ENCODE data around the gene RAB39B. TPM values are rescaled to one million over a fixed set of nuclear protein-coding genes. Genes with fewer than 3 reads are reported as not detected.

The RAB39B gene
- total RNA-seq (1 to 10 TPM in 3 of 9 donors, under 1 TPM in 6; 0.18 to 5.7 (median 0.76) TPM), polyA plus RNA-seq (1 to 10 TPM in 2 of 3 donors, under 1 TPM in 1; 0.77 to 2.6 (median 1.8) TPM)
- long read RNA-seq, donor 1, transcript RAB39B-201 (2 exons, 3,505 nt) = major isoform, 9 of 9 reads
- long read RNA-seq, donor 1, partial matches to known transcripts = 0 of 9 reads
- long read RNA-seq, donor 1, other reads (novel, unspliced or antisense) = 0 of 9 reads
- long read RNA-seq, donor 2, transcript RAB39B-201 (2 exons, 3,505 nt) = major isoform, 5 of 5 reads
- long read RNA-seq, donor 2, partial matches to known transcripts = 0 of 5 reads
- long read RNA-seq, donor 2, other reads (novel, unspliced or antisense) = 0 of 5 reads
- long read RNA-seq, donor 3, partial matches to known transcripts = 0 of 1 reads
- long read RNA-seq, donor 3, other reads (novel, unspliced or antisense) = 0 of 1 reads
- long read RNA-seq, donor 4, partial matches to known transcripts = 0 of 2 reads
- long read RNA-seq, donor 4, other reads (novel, unspliced or antisense) = 0 of 2 reads
- long read RNA-seq, donor 5, partial matches to known transcripts = 0 of 4 reads
- long read RNA-seq, donor 5, other reads (novel, unspliced or antisense) = 0 of 4 reads
- long read RNA-seq, donor 6, transcript RAB39B-201 (2 exons, 3,505 nt) = major isoform, 8 of 8 reads
- long read RNA-seq, donor 6, partial matches to known transcripts = 0 of 8 reads
- long read RNA-seq, donor 6, other reads (novel, unspliced or antisense) = 0 of 8 reads
- long read RNA-seq, donor 7, partial matches to known transcripts = 0 of 1 reads
- long read RNA-seq, donor 7, other reads (novel, unspliced or antisense) = 0 of 1 reads
- long read RNA-seq, donor 8, transcript RAB39B-201 (2 exons, 3,505 nt) = major isoform, 9 of 16 reads
- long read RNA-seq, donor 8, partial matches to known transcripts = 7 of 16 reads
- long read RNA-seq, donor 8, other reads (novel, unspliced or antisense) = 0 of 16 reads
- long read RNA-seq, donor 9, partial matches to known transcripts = 0 of 2 reads
- long read RNA-seq, donor 9, other reads (novel, unspliced or antisense) = 0 of 2 reads
- long read RNA-seq, donor 10, partial matches to known transcripts = 0 of 2 reads
- long read RNA-seq, donor 10, other reads (novel, unspliced or antisense) = 0 of 2 reads

- TF ChIP-seq CTCF (IDR thresholded peaks at IDR 0.05) (no peak), POLR2A (IDR thresholded peaks at IDR 0.05) (no peak)
- DNase-seq = peak; percentile 50 to 82 (median 59)
- H3K4me1 ChIP-seq (replicated peaks in 1 of 2) = no peaks in the 10 kb centered on the region
- no peaks in the 10 kb centered on the region for H3K27me3 ChIP-seq
- intact Hi-C loops (cut with DNase I) = no loop called here
- no peaks in the 10 kb centered on the region for H3K36me3 ChIP-seq (replicated peaks in 1 of 2)
- H3K9me3 ChIP-seq (replicated peaks in 1 of 3) = no peaks in the 10 kb centered on the region
- H3K4me3 ChIP-seq = peak within 1 kb of the TSS in 1 of 4 donors; percentile 49
- peak within 1 kb of the TSS in 1 of 5 donors; percentile 56 for H3K27ac ChIP-seq
- WGBS, 4 donors = 1 to 48% (median 13%) methylated on average over 12 to 58 of the region's 58 CpGs
These were observed at the start of gene RAB39B for GRCh38 chrX:155263854-155264628. TSS of gene RAB39B (minus strand) at chrX:155264491. CDS start at chrX:155264288, 203 bp downstream.

- 53 to 97% (median 78%) methylated on average over 2 to 4 of the region's 4 CpGs for WGBS, 4 donors
These were observed 49.5 kb upstream of the RAB39B start for GRCh38 chrX:155313766-155314165.

GRCh38 chrX:155293771-155294170, 29.5 kb upstream of the RAB39B start:
- no peaks in the 10 kb centered on the region for H3K4me1 ChIP-seq (replicated peaks in 1 of 2)

More at GRCh38 chrX:155313766-155314165, 49.5 kb upstream of the RAB39B start:
- Histone ChIP-seq H3K27ac (no peak overlapping the region), H3K27me3 (no peaks in the 10 kb centered on the region), H3K4me1 (replicated peaks in 1 of 2) (no peaks in the 10 kb centered on the region), H3K9me3 (replicated peaks in 1 of 3) (peaks cover 0 to 5% (median 0%) of the 10 kb centered on the region in 3 donors), H3K36me3 (replicated peaks in 1 of 2) (no peaks in the 10 kb centered on the region), H3K4me3 (no peak overlapping the region)
- DNase-seq = no peak
- TF ChIP-seq CTCF (IDR thresholded peaks at IDR 0.05) (no peak), POLR2A (IDR thresholded peaks at IDR 0.05) (no peak)
- intact Hi-C loops (cut with DNase I) = no loop called here

More at GRCh38 chrX:155293771-155294170, 29.5 kb upstream of the RAB39B start:
- intact Hi-C loops (cut with DNase I) = no loop called here
- H3K9me3 ChIP-seq (replicated peaks in 1 of 3) = no peaks in the 10 kb centered on the region
- H3K27ac ChIP-seq = no peak overlapping the region
- no peaks in the 10 kb centered on the region for H3K36me3 ChIP-seq (replicated peaks in 1 of 2)
- DNase-seq = no peak
- no peaks in the 10 kb centered on the region for H3K27me3 ChIP-seq
- no peak for TF ChIP-seq POLR2A (IDR thresholded peaks at IDR 0.05)
- TF ChIP-seq CTCF (IDR thresholded peaks at IDR 0.05) = no peak
- H3K4me3 ChIP-seq = no peak overlapping the region
